PC-3 (cell line): Measurements from ENCODE around the gene CAPRIN2.

Source experiments
- CTCF ChIP-seq: fragments of 300-600 bp; sonication (generic); conservative IDR thresholded peaks from 2 replicates; pipeline ENCODE4 v1.5.1; 2017; ENCODE audit warnings: antibody characterized with exemption, low read depth, mild to moderate bottlenecking, low read length
- EZH2 ChIP-seq: fragments of 300-600 bp; sonication (generic); IDR thresholded peaks from one replicate; pipeline ENCODE4 v1.6.1; 2017; ENCODE audit warnings: antibody characterized with exemption, mild to moderate bottlenecking, low read length; ENCODE audit not compliant: unreplicated experiment
- EZH2phosphoT487 ChIP-seq: fragments of 300-600 bp; sonication (generic); IDR thresholded peaks from 2 replicates; pipeline ENCODE4 v1.6.1; 2018; ENCODE audit warnings: mild to moderate bottlenecking, antibody characterized with exemption, low read length, borderline replicate concordance

DNA sequence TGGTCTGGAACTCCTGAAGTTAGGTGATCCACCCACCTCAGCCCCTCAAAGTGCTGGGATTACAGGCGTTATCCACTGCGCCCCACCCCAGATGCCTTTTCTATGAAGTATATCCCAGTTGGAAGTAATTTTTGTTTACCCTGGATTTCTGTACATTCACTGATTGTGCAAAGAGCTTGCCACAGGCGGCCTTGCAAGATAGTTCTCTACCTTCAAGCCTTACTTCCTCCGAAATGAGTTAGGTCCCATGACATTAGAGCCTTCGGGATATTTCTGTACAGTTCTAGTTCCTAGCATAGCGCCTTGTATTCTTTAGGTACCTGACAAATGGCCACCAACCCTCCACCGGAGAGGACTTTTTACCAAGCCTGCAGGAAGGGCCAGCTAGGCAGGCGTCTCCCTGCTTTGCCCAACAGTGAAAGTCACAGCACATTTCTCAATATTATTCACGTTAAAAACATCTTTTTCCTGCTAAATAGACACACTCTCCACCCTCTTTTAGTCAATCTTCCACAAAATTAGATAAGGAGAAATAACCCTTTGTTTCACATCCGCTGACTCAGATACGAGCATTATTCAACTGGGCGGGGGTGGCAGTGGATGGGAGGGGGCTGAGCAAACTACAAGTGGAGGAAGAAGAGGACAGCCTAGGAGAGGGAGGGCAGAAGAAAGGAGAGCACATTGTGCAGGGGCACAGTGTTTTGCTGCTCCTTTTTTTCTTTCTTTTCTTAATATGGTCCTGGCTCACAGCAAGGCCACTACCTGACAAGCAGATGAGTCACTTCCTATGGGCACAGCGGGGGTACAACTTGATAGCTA, 40.0 kb upstream of the CAPRIN2 start:
- TF ChIP-seq CTCF (no peak), EZH2phosphoT487 (no peak), EZH2 (no peak)
